ENCODE results near the gene IL1A. TPM values are rescaled to one million over a fixed set of nuclear protein-coding genes. Genes with fewer than 3 reads are reported as not detected.
A peak's percentile ranks its signal among the peaks of the same experiment; 100 is the strongest.

IL1A gene
- total RNA-seq, 1 experiment from 2014 or later = 0.42 TPM

- TF ChIP-seq ERG (CRISPR knock-in tag; IDR thresholded peaks at IDR 0.05) (no peak), ZBTB43 (CRISPR knock-in tag; IDR thresholded peaks at IDR 0.05) (no peak), USF2 (CRISPR knock-in tag; IDR thresholded peaks at IDR 0.05) (no peak), ATF2 (CRISPR knock-in tag; IDR thresholded peaks at IDR 0.05; ENCODE audit: borderline replicate concordance, low read depth) (no peak), ZSCAN18 (CRISPR knock-in tag; IDR thresholded peaks at IDR 0.05) (no peak), TCF7 (CRISPR knock-in tag; IDR thresholded peaks at IDR 0.05; ENCODE audit: low read depth) (no peak), ATF1 (CRISPR knock-in tag; IDR thresholded peaks at IDR 0.05) (no peak), ZNF232 (CRISPR knock-in tag; IDR thresholded peaks at IDR 0.05) (peak; percentile 45; the same call in 1 of the 2 replicates), ARID4B (CRISPR knock-in tag; IDR thresholded peaks at IDR 0.05; ENCODE audit: borderline replicate concordance) (peak; percentile 83; the same call in 1 of the 2 replicates), OVOL2 (CRISPR knock-in tag; IDR thresholded peaks at IDR 0.05; ENCODE audit: borderline replicate concordance) (no peak), HMGA2 (CRISPR knock-in tag; IDR thresholded peaks at IDR 0.05) (no peak), ZMAT4 (CRISPR knock-in tag; IDR thresholded peaks at IDR 0.05) (no peak), ELF4 (CRISPR knock-in tag; IDR thresholded peaks at IDR 0.05; ENCODE audit: low read depth) (no peak), ZBTB21 (CRISPR knock-in tag; IDR thresholded peaks at IDR 0.05; ENCODE audit: borderline replicate concordance) (no peak), ZNF423 (CRISPR knock-in tag; IDR thresholded peaks at IDR 0.05) (peak; percentile 64; the same call in 1 of the 2 replicates), GTF2I (CRISPR knock-in tag; conservative IDR thresholded peaks at IDR 0.05) (no peak), TEAD4 (CRISPR knock-in tag; IDR thresholded peaks at IDR 0.05) (no peak), ESRRA (CRISPR knock-in tag; IDR thresholded peaks at IDR 0.05; ENCODE audit: borderline replicate concordance) (no peak), ZNF317 (CRISPR knock-in tag; IDR thresholded peaks at IDR 0.05; ENCODE audit: borderline replicate concordance, low read depth) (no peak), JAZF1 (CRISPR knock-in tag; IDR thresholded peaks at IDR 0.05) (no peak), NR1H2 (CRISPR knock-in tag; IDR thresholded peaks at IDR 0.05) (no peak), CTCF (IDR thresholded peaks at IDR 0.05) (no peak), MAX (CRISPR knock-in tag; IDR thresholded peaks at IDR 0.05) (peak; percentile 62)
Observed at GRCh38 chr2:112764071-112765044, 19.9 kb downstream of the IL1A start, which contains the start of gene CKAP2L (continued).

Measured in WTC11 (cell line).